Measurements from ENCODE around the gene DNAAF5.

GRCh38 chr7:714251-714671, 12.2 kb upstream of the DNAAF5 start:
- TF ChIP-seq POLR2A (IDR thresholded peaks at IDR 0.05; ENCODE audit: low read depth, low read length) (no peak), CTCF (conservative IDR thresholded peaks at IDR 0.05; ENCODE audit: low read depth, low read length) (no peak), CEBPB (IDR thresholded peaks at IDR 0.05; ENCODE audit: low read depth, low read length) (no peak), CHD1 (IDR thresholded peaks at IDR 0.05; ENCODE audit: low read depth, low read length) (no peak)
